ENCODE results near the gene LHPP. TPM values are rescaled to one million over a fixed set of nuclear protein-coding genes. Genes with fewer than 3 reads are reported as not detected.

LHPP gene
- total RNA-seq, 2 experiments from 2014 or later = 15.3 to 19.6 TPM

GRCh38 chr10:124491105-124491504 is 29.5 kb downstream of the LHPP start:
- ChIA-PET POLR2A (no interaction called here), CTCF (no interaction called here)
- no peak for DNase-seq
- ATAC-seq (ENCODE audit: poor library complexity) = no peak
- peaks cover 54% of the 10 kb centered on the region for H3K36me3 Mint-ChIP-seq (ENCODE audit: low read depth)
- H3K9me3 ChIP-seq (ENCODE audit: control insufficient read depth in 1 of 2, insufficient read depth in 1 of 2, low read length in 2 of 2) = peaks cover 0 to 3% of the 10 kb centered on the region in 2 experiments
- intact Hi-C loops (cut with DNase I, micrococcal nuclease) = no loop called here
- TF ChIP-seq, protein P1, sequence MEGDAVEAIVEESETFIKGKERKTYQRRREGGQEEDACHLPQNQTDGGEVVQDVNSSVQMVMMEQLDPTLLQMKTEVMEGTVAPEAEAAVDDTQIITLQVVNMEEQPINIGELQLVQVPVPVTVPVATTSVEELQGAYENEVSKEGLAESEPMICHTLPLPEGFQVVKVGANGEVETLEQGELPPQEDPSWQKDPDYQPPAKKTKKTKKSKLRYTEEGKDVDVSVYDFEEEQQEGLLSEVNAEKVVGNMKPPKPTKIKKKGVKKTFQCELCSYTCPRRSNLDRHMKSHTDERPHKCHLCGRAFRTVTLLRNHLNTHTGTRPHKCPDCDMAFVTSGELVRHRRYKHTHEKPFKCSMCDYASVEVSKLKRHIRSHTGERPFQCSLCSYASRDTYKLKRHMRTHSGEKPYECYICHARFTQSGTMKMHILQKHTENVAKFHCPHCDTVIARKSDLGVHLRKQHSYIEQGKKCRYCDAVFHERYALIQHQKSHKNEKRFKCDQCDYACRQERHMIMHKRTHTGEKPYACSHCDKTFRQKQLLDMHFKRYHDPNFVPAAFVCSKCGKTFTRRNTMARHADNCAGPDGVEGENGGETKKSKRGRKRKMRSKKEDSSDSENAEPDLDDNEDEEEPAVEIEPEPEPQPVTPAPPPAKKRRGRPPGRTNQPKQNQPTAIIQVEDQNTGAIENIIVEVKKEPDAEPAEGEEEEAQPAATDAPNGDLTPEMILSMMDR (IDR thresholded peaks at IDR 0.05) = no peak
- no peaks in the 10 kb centered on the region for H3K4me1 Mint-ChIP-seq (ENCODE audit: low read depth)
- H3K4me3 Mint-ChIP-seq = no peak overlapping the region
- no peak overlapping the region for H3K27ac Mint-ChIP-seq
- H3K27ac ChIP-seq (ENCODE audit: low read depth in 1 of 2, low read length in 2 of 2) = no peak overlapping the region
- H3K9me3 Mint-ChIP-seq = no peaks in the 10 kb centered on the region
- H3K27me3 Mint-ChIP-seq = no peaks in the 10 kb centered on the region
- no peaks in the 10 kb centered on the region for H3K27me3 ChIP-seq (ENCODE audit: control insufficient read depth in 1 of 2, insufficient read depth in 2 of 2, low read length in 2 of 2)
- H3K4me3 ChIP-seq (ENCODE audit: low read length) = no peak overlapping the region
- peaks cover 13% of the 10 kb centered on the region for H3K4me1 ChIP-seq (ENCODE audit: insufficient read depth, low read length)
- H3K36me3 ChIP-seq (ENCODE audit: insufficient read depth, low read length) = peaks cover 12% of the 10 kb centered on the region

DNA sequence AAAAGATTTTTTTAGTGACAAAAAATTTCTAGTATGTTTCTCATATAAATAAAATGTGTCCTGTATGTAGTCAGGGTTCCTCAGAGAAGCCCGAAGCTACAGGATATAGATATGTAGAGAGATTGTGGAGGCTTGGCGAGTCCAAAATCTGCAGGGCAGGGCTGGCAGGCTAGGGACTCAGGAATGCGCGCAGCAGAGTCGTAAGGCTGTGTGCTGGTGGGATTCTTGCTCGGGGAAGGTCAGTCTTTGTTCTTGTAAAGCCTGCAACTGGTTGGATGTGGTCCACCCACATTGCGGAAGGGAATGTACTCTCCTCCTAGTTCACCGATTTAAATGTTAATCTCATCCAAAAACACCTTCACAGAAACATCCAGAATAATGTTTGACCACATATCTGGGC is 30.6 kb downstream of the LHPP start:
- TF ChIP-seq, protein P1 (IDR thresholded peaks at IDR 0.05) = no peak
- no peak for DNase-seq
- peaks cover 0 to 3% of the 10 kb centered on the region in 2 experiments for H3K9me3 ChIP-seq (ENCODE audit: control insufficient read depth in 1 of 2, insufficient read depth in 1 of 2, low read length in 2 of 2)
- CTCF ChIA-PET = no interaction called here
- H3K4me1 ChIP-seq (ENCODE audit: insufficient read depth, low read length) = peaks cover 13% of the 10 kb centered on the region
- Mint-ChIP-seq H3K27ac (no peak overlapping the region), H3K4me1 (ENCODE audit: low read depth) (no peaks in the 10 kb centered on the region), H3K9me3 (no peaks in the 10 kb centered on the region), H3K36me3 (ENCODE audit: low read depth) (peaks cover 44% of the 10 kb centered on the region), H3K4me3 (no peak overlapping the region), H3K27me3 (no peaks in the 10 kb centered on the region)
- no peak overlapping the region for H3K27ac ChIP-seq (ENCODE audit: low read depth in 1 of 2, low read length in 2 of 2)
- no peak for ATAC-seq (ENCODE audit: poor library complexity)
- H3K27me3 ChIP-seq (ENCODE audit: control insufficient read depth in 1 of 2, insufficient read depth in 2 of 2, low read length in 2 of 2) = no peaks in the 10 kb centered on the region
- H3K4me3 ChIP-seq (ENCODE audit: low read length) = no peak overlapping the region
- H3K36me3 ChIP-seq (ENCODE audit: insufficient read depth, low read length) = peaks cover 12% of the 10 kb centered on the region
- POLR2A ChIA-PET = no interaction called here
- intact Hi-C loops (cut with DNase I, micrococcal nuclease) = no loop called here

DNA sequence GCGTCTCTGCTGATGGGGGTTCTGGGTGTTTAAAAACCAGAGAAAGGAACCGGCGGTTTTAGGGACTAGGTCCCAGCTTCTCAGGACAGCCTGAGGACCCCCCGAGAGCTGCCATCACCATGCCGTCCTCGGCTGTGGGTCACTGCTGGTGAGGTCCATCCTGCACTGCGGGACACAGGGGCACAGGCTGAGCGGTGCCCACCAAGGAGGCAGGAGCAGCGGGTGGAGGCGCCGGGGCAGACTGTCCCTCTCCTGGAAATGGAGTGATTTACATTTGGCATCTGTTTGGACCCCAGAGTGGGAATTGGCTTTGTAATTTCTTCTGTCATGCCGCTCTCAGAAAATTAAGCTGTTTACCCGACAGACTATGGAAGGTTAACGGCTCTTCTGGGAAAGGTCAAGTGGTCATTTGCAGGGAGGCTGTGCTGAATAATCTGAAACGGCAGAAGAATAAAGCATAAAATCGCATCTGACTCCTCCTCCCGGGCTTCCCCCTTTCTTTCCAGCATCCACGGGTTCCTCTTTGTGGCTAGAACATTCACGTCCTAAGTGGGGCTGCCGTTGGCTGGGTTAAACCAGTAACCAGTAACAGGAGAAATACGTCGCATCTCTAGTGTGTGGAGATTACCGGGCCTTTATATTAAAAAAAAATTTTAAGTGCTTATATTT is 31.7 kb downstream of the LHPP start:
- Mint-ChIP-seq H3K36me3 (ENCODE audit: low read depth) (peaks cover 38% of the 10 kb centered on the region), H3K4me1 (ENCODE audit: low read depth) (no peaks in the 10 kb centered on the region), H3K9me3 (no peaks in the 10 kb centered on the region), H3K27me3 (no peaks in the 10 kb centered on the region), H3K27ac (no peak overlapping the region), H3K4me3 (no peak overlapping the region)
- Histone ChIP-seq H3K27me3 (ENCODE audit: control insufficient read depth in 1 of 2, insufficient read depth in 2 of 2, low read length in 2 of 2) (no peaks in the 10 kb centered on the region), H3K4me1 (ENCODE audit: insufficient read depth, low read length) (peaks cover 13% of the 10 kb centered on the region), H3K36me3 (ENCODE audit: insufficient read depth, low read length) (peaks cover 10% of the 10 kb centered on the region), H3K4me3 (ENCODE audit: low read length) (no peak overlapping the region), H3K9me3 (ENCODE audit: control insufficient read depth in 1 of 2, insufficient read depth in 1 of 2, low read length in 2 of 2) (no peaks in the 10 kb centered on the region), H3K27ac (ENCODE audit: low read depth in 1 of 2, low read length in 2 of 2) (no peak overlapping the region)
- DNase-seq = peak in 2 of 14 experiments; percentile 16 to 33
- POLR2A ChIA-PET = no interaction called here
- TF ChIP-seq, protein P1 (IDR thresholded peaks at IDR 0.05) = no peak
- CTCF ChIA-PET = no interaction called here
- no peak for ATAC-seq (ENCODE audit: poor library complexity)
- intact Hi-C loops (cut with DNase I, micrococcal nuclease) = no loop called here

Data from CD4-positive, alpha-beta T cell (primary cell).